Panc1 (cell line): ENCODE results near the gene TRIM5. TPM values are rescaled to one million over a fixed set of nuclear protein-coding genes. Genes with fewer than 3 reads are reported as not detected.

Experiments
- ATAC-seq: fragments of 200-7000 bp; cut with Tn5 transposase; 2 replicates; pipeline ENCODE4 v1.9.1; 2020; ENCODE audit warnings: mild to moderate bottlenecking, moderate library complexity
- BruUV-seq: library from RNA; stranded (reverse); fragments of 400-500 nt; replicated peaks from 2 replicates; lab custom pipeline; 2021; lab: Mats Ljungman, UMichigan
- CTCF ChIA-PET: fragments of 300-600 bp; sonication (Branson Sonifier 250); formaldehyde crosslinking; loops from one replicate; lab custom pipeline; 2022; ENCODE audit warnings: antibody characterized with exemption; lab: Charles Lee
- POLR2A ChIA-PET: fragments of 300-600 bp; sonication (Branson Sonifier 250); formaldehyde crosslinking; loops from one replicate; lab custom pipeline; 2022; ENCODE audit warnings: antibody characterized with exemption; lab: Charles Lee
- DNase-seq: peaks from one replicate; pipeline ENCODE4 v3.0.0-alpha.2; 2010; ENCODE audit warnings: low read depth, low spot score
- H3K27ac ChIP-seq: 2 replicates; pipeline ENCODE4 v1.5.1; 2011; ENCODE audit warnings: mild to moderate bottlenecking, low read length, inconsistent platforms
- H3K27me3 ChIP-seq: fragments of 200-500 bp; sonication (Bioruptor generic); 2 replicates; pipeline ENCODE4 v1.6.0; 2014; ENCODE audit warnings: low read length, inconsistent platforms; ENCODE audit not compliant: control insufficient read depth, insufficient read depth
- H3K36me3 ChIP-seq: fragments of 200-500 bp; sonication (Bioruptor generic); 2 replicates; pipeline ENCODE4 v1.5.1; 2014; ENCODE audit warnings: inconsistent platforms, mild to moderate bottlenecking, low read length, moderate library complexity; ENCODE audit not compliant: control insufficient read depth, insufficient read depth
- H3K4me1 ChIP-seq: 2 replicates; pipeline ENCODE4 v1.5.1; 2011; ENCODE audit warnings: inconsistent platforms, mild to moderate bottlenecking, low read length, moderate library complexity; ENCODE audit not compliant: control insufficient read depth, insufficient read depth
- H3K4me3 ChIP-seq, 2 experiments: 2 replicates each; pipeline ENCODE4 v1.5.1; 2011 to 2012; ENCODE audit warnings: low read depth in 2 of 2, low read length in 2 of 2, mild to moderate bottlenecking in 2 of 2, inconsistent platforms in 1 of 2, moderate library complexity in 1 of 2
- H3K9me3 ChIP-seq: fragments of 200-500 bp; sonication (Bioruptor generic); 2 replicates; pipeline ENCODE4 v1.5.1; 2014; ENCODE audit warnings: low read depth, mild to moderate bottlenecking, inconsistent platforms, low read length, moderate library complexity; ENCODE audit not compliant: control insufficient read depth, insufficient read depth
- CTCF ChIP-seq: fragments of 450-650 bp; IDR thresholded peaks from 2 replicates; pipeline ENCODE4 v1.5.1; 2017; ENCODE audit warnings: mild to moderate bottlenecking
- POLR2AphosphoS5 ChIP-seq: IDR thresholded peaks from 2 replicates; pipeline ENCODE4 v1.6.1; 2012; ENCODE audit warnings: mild to moderate bottlenecking, low read depth, low read length, moderate library complexity
- REST ChIP-seq, 2 experiments: IDR thresholded peaks; 2 replicates each; pipeline ENCODE4 v1.6.1; 2011 to 2012; ENCODE audit warnings: low read depth in 2 of 2, control low read depth in 1 of 2, low read length in 1 of 2, mild to moderate bottlenecking in 1 of 2, moderate library complexity in 1 of 2; ENCODE audit not compliant: insufficient read depth in 1 of 2
- SIN3A ChIP-seq: IDR thresholded peaks from 2 replicates; pipeline ENCODE4 v1.6.1; 2012; ENCODE audit warnings: low read depth, mild to moderate bottlenecking, low read length, moderate library complexity, borderline replicate concordance; ENCODE audit not compliant: insufficient read depth
- TCF7L2 ChIP-seq: IDR thresholded peaks from 2 replicates; pipeline ENCODE4 v1.6.1; 2011; ENCODE audit warnings: mild to moderate bottlenecking, low read depth, low read length, inconsistent platforms
- in situ Hi-C: cut with HindIII; loops from 2 replicates; pipeline ENCODE4 v1.10.0; 2016; ENCODE audit warnings: low sequenced_read_pairs, low pct_unique_long_range_greater_than_20kb
- intact Hi-C: fragments of 100-400 bp; cut with micrococcal nuclease; formaldehyde crosslinking; loops from one replicate; pipeline ENCODE4 v1.10.0; 2022; ENCODE audit not compliant: unreplicated experiment
- total RNA-seq: library from RNA; stranded (reverse); gene quantifications from one replicate; pipeline ENCODE4 v1.2.1, GENCODE V29; 2021; ENCODE audit not compliant: unreplicated experiment

Gene TRIM5
- total RNA-seq, 1 experiment from 2014 or later, result 56.1 TPM

GRCh38 chr11:5665746-5666401, 19.0 kb downstream of the TRIM5 start:
- H3K9me3 ChIP-seq, result no peaks in the 10 kb centered on the region
- DNase-seq (no peak), ATAC-seq (no peak)
- intact Hi-C loops, result no loop called here
- no TSS peak for BruUV-seq
- no peaks in the 10 kb centered on the region for H3K27me3 ChIP-seq
- no peaks in the 10 kb centered on the region for H3K4me1 ChIP-seq
- ChIA-PET POLR2A (no interaction called here), CTCF (no interaction called here)
- TF ChIP-seq TCF7L2, result no peak
- no peak for TF ChIP-seq SIN3A
- TF ChIP-seq REST (IDR thresholded peaks at IDR 0.05; ENCODE audit: insufficient read depth in 1 of 2, low read depth in 2 of 2, low read length in 1 of 2), result no peak
- in situ Hi-C loops, result no loop called here
- H3K27ac ChIP-seq, result no peak overlapping the region
- H3K36me3 ChIP-seq, result no peaks in the 10 kb centered on the region; the same call in 1 of the 2 replicates
- no peak overlapping the region for H3K4me3 ChIP-seq

GRCh38 chr11:5665051-5665570, 19.8 kb downstream of the TRIM5 start:
- H3K27ac ChIP-seq, result no peak overlapping the region
- DNase-seq (no peak), ATAC-seq (no peak)
- TF ChIP-seq CTCF, result no peak
- TF ChIP-seq SIN3A, result no peak
- no peak for TF ChIP-seq REST (IDR thresholded peaks at IDR 0.05; ENCODE audit: insufficient read depth in 1 of 2, low read depth in 2 of 2, low read length in 1 of 2)
- no peak for TF ChIP-seq TCF7L2
- TF ChIP-seq POLR2AphosphoS5, result no peak
- POLR2A ChIA-PET, result no interaction called here
- no peaks in the 10 kb centered on the region for H3K27me3 ChIP-seq
- no peaks in the 10 kb centered on the region for H3K4me1 ChIP-seq
- CTCF ChIA-PET, result no interaction called here
- BruUV-seq, result no TSS peak
- in situ Hi-C loops (no loop called here), intact Hi-C loops (no loop called here)
- H3K9me3 ChIP-seq, result no peaks in the 10 kb centered on the region
- H3K4me3 ChIP-seq, result no peak overlapping the region
- H3K36me3 ChIP-seq, result no peaks in the 10 kb centered on the region; the same call in 1 of the 2 replicates
